ENCODE measurements around the gene SCMH1.

SCMH1 gene

DNA sequence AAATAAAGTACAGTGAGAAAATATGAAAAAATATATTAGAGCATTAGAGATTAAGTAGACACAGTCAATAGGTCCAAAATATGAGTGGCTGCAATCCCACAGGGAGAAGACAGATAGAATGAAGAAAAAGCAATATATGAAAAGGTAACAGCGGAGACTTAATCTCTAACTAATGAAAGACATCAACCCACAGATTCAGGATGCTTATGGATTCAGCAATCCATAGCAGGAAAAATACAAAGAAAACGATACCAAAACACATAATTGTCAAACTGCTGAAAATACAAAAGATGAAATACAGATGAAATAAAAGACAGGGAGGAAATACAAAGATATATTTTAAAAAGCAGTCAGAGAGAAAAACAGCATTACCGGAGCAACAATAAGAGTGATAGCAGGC is 163.9 kb downstream of the SCMH1 start:
- no peak for DNase-seq

DNA sequence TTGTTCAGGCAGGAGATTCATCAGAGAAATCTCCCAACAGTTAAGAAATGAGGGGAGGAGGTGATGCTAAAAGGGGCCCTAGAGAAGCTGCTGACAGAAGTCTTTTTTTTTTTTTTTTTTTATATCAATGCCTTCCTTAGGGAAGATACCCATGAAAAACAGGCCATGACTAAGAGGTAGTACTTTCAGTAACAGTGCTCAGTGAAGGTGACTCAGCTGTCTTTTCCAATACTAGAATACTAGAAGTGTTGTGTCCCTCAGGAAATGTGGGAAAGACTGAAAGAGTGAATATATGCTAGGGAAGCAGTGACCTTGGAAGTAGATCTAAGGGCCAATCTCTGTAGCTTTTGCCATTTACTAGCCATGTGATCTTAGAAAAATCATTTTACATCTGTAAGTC is 168.1 kb downstream of the SCMH1 start:
- no peak for DNase-seq

DNA sequence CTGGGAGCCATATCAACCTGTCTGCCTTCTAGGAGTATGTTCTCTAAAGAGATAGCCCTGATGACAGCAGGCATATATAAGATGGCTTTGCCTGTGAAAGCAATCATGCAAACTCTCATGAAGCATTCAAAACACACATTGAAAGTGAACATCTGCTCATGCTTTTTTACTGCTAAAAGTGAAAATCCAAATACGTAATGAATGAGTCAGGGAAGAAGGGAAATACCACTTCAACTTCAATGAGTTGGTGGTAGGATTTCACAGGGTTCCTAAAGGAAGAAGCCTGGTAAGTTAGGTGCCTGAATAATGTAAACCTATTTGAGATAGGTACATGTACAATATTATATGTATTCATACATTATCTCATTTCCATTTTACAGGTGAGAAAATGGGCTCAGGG is 170.1 kb downstream of the SCMH1 start:
- DNase-seq = no peak

DNA sequence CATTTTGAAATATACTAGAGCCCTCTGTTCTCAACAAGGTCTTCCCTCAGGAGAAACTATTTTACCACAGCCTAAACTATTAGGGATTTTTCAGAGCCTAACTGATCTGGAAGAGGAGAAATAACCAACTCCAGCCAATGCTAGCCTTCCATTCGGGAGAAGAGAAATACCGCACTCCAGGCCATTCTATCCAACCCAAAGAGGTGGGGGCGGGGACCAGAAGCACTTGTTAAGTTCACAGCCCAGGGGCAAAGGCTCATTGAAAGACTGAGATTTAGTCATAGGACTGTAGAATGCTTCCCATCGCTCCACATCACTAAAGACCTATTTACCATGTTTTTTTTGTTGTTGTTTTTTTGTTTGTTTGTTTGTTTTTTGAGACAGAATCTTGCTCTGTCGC is 185.2 kb downstream of the SCMH1 start:
- DNase-seq = no peak

DNA sequence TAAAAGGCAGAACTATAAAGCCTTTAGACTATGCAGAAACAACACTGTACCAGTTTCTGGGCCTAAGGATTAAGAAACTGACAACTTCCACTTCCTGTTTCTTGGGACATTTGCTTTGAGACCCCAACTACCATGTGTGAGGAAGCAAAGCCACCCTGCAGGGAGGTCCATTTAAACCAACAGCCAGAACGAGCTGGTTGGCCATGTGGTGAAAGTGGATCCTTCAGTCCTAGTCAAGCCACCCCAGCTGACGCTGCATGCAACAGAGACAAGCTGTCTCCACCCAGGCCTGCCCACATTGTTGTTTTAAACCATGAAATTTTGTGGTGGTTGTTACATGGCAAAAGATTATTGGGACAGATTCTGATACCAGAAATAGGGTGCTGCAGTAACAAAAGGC is 188.8 kb downstream of the SCMH1 start:
- no peak for DNase-seq

DNA sequence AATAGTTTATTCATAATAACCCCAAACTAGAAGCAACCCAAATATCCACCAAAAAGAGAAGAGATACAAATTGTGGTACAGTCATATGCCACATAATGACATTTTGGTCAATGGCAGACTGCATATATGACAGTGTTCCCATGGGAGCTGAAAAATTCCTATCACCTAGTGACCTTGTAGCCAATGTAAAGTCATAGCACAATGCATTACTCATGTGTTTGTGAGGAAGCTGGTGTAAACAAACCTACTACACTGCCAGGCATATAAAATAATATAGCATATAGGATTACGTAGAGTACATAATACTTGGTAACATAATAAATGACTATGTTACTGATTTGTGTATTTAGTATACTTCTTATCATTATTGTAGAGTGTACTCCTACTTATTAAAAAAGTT is 191.1 kb downstream of the SCMH1 start:
- no peak for DNase-seq

DNA sequence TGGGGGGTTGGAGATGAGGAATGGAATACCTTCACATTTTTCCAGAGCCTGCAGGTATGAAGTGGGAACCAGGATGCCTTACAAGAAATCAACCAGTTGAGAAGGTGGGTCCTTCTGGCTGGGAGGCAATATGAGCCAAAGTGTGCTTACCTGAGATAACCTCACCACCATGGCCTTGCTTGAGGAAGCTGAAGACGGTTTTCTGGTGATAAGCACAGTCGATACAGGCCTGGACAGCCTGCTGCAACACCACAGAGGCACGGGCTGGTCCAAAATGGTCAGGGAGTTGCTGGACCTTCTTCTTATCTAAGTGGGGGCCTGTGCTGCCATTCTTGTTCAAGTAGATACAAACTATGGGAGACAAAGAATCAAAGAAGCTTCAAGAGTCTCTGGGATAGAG is 193.6 kb downstream of the SCMH1 start:
- no peak for DNase-seq

DNA sequence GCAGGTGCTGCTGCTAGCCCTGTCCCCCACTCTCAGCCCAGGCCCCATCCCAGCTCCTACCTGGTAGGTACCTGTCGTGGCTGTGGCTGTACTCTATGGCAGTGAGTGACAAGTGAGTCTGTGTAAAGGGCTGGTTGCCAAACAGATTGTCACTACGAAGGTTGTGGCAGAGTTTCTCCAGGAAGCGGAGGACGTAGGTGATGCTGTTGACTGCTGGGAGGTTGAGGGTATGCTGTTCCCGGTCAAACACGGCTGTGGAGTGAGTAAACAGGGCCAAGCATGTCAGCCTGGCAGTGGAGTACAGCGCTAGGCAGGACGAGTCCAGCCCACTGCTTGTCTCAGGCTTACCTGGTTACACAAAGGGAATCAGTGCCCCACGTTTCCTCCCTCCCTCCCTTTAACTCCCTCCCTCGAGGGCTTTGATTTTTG is 195.7 kb downstream of the SCMH1 start:
- DNase-seq = no peak

DNA sequence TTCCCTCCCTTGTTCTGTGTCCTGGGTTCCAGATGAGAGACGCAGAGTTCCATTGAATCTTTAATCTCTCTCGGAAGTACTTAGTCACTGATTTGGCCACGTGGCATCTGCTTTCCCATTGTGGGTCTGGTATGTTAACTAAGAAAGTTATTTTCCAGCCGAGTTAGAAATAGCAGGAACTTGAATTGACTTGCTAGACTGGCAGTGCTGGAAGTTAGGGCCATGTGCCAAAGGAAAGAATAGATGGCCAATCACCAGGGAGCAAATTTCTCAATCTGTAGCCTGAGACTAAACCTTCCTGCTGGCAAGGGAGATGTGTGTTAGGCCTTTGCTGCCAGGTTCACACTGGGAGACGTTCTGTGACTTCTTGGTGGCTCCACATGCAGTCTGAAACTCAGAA is 196.4 kb downstream of the SCMH1 start:
- DNase-seq = no peak

DNA sequence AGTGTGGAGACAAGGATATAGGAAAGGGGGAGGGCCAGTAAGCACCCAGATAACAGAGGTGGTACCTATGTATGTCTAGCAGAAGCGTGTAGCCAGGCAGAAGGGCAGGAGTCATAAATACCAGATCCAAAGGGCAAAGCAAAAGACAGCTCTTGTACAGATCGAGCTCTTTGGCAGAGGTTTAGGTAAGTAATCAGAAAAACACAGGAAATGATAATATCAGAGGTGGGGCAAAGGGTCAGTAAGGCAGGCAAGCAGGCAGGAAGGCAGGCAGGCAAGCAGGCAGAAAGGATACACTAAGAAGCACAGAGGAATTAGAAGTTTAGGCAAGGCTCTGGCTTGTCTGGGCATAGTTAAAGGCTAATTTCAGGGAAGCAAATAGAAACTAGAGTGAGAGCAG is 197.9 kb downstream of the SCMH1 start:
- no peak for DNase-seq

DNA sequence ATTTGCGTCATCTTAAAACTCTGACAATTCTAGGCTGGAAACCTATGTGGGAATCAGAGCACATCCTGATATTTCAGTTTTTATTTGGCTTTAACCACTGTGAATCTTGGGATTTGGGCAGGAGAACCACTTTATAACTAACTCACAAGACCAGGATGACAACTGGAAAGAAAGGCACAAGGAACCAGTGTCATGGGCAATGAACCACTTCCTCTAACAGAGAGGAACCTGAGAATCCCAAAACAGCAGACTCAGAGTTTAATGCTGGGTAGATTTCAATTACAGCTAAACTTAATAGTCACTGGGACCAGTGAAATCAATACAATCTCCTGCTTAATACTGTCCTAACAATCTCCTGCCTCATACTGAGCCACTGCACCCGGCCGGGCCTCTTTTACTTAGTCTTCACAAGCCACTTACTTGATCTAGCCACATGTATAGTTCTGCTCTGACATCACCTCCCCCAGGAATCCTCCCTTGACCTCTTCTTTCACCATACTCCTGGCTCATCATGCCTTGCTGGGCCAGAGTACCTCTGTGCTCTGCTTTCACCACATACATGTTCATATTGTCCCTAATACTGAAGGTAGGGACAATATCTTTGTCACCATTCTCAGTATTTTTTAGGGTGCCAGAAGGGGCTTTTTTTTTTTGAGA is 200.4 kb downstream of the SCMH1 start:
- DNase-seq = no peak

DNA sequence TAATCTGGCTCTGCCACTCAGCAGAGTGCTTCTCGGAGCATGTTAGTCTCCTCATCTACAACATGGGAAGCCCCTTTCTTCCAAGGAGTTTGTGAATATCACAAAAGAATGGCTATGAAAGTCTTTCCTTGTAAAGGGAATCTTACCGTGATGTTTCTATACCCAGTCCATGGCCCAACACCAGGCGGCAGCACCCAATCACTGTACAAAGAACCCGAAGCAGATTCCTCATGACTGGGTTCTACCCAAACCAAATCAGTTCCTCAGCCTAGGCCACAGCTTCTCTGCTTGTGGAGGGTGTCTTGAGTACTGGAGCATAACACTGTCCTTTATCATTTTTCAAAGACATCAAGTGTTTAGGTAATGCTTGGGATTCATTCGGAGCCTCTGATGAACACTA is 204.0 kb downstream of the SCMH1 start:
- DNase-seq = no peak

DNA sequence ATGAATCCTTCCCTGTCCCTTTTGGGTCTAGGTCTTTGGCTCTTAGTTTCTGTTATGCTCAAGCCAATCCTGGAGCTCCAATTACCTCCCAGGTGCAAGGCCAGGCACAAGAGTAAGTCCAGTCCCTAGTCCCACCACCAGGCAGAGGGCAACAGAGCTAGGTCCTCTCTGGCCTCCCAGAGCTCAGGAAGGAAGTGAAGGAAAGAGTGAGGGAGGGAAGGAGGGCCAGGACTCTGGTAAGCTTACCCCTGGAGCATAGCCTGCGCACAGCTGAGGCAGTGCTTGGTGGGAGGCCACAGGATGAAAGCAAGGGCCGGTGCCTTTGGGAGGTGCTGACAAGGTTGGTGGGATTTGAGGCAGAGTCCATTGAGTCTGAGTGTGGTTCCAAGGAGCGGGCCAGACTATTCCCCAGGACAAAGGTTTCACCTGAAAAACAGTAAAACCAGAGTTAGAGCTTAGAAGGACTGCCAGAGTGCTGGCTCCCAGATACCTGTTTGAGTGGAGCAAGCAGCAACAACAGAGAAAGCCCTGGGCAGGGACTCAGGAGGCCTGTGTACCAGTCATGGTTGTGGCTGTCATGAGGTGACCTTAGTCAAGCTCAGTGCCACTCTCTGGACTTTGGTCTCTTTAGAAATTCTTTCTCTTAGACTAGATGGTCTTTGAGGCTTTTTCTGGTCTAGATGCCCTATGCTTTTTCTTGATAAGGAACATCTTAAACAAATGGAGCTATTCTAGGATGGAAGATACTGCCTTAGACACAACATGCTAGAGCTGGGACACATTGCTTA is 204.8 kb downstream of the SCMH1 start:
- DNase-seq = no peak

DNA sequence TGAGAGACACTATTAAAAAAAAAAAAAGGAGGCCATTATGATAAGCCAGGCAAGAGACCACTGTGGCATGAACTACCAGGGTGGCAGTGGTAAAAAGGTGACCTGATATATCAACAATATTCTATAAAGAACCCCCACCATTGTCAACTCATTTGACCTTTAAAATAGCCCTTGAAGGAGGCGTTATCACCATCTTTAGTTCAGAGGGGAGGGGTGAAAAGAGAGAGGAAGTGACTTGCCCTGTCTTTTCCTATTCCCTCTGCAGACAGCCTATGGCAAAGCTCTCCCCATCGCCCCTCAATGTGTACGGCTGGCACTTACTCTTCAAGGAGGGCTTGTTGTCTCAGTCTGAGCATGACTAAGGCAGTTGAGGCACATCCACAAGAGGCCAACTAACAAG is 208.8 kb downstream of the SCMH1 start:
- no peak for DNase-seq

DNA sequence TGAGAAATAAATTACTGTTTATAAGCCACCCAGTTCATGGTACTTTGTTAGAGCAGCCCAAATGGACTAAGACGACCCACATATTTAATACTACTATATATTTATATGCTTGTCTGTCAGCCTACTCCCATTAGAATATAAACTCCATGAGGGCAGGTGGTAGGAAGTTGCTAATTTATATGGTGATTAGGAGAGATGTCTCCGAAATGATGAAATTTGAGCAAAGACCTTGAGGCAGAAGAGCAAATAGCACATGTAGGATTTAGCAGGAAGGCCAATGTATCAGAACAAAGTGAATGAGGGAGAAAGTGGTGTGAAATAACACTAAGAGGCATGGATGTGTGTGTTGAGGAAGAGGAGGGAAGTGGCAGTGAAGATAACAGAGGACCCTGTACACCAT is 210.0 kb downstream of the SCMH1 start:
- DNase-seq = no peak

DNA sequence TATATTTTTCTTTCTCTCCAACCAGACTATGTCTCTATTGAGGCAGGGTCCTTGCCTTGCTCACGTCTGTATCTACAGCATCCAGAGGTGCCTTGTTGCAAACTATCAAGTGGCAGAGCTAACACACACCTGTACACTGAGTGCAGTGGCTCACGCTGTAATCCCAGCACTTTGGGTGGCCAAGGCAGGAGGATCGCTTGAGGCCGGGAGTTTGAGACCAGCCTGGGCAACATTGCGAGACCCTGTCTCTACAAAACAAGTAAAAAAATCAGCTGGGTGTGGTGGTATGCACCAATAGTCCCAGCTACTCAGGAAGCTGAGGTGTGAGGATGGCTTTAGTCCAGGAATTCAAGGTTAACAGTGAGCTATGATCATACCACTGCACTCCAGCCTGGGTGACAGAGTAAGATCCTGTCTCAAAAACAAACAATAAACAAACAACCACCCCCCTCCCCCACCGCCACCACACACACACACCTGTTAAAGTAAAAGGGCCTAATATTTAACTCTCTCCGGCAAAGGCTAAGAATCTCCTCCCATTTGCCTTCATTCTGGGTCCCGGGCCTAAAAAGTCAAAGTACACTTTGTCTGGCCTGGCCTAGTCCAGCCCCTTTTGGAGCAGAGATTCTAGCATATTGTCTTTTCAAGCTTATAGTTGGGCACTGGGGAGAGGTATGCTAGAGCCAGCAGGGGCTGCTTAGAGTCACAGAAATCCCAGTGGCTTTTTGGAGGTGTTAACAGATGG is 211.1 kb downstream of the SCMH1 start:
- no peak for DNase-seq

DNA sequence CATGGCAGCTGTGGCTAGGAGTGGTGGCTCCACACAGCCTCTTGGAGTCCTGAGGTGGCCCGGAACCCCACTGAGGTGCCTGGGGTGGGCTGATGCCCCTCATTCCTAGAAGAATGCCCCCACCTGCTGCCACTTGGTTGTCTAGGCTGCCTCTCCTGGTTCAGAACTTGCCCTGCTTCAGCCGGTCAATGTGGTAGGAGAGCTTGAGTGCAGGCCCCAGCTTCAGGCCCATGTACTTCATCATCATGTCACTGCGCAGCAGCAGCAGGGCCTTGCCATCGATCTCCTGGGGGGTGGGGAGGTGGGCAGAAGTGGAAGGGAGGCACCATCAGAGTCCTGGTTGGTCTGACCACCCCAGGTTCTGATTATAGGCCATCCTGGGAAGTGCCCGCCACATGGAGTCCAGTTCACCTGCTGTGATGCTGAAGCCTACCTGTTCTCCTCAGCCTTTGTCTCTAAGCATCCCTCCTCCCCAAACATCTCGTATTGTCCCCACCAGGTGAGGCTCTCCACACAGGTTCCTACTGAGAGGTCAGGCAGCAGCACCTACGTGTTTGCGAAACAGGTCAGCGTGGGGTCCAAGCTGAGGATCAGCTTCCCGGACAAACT is 214.0 kb downstream of the SCMH1 start:
- no peak for DNase-seq

DNA sequence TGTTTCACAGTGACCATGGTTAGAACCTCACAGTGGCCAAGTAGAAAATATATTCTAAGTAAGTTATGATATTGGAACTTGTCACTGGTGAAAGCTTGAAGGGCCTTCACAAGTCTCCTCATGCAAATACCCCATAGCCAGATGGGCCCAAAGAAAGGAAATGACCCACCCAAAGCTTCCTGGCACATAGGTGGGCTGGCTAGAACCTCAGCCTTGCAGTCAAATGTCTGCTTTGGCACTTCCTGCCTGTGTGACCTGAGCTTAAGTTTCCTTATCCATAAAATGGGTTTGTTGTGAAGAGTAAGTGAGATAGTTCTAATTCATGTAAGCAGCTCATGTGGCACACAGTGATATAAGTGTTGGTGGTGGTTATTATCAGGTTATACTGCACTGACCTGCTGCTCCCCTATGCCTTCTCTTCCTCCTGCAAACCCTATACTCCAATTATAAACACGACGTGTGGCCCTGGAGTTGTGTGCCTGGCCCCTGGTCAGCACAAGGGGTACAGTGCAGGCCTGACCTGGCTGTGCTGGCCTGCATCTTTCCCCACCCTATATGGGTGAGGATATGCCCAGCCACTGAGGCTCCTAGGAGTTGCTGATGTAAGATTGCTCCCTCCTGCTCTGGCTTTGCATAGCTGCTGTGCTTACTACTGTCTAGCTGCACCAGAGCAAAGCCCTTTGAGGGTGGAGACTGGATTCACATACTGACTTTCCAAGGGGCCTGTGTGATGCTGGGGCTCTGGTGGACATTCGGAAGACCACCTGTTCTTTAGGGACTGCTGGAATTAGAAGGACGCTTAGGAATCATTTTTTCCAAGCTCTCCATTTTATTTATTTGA is 215.9 kb downstream of the SCMH1 start:
- no peak for DNase-seq

DNA sequence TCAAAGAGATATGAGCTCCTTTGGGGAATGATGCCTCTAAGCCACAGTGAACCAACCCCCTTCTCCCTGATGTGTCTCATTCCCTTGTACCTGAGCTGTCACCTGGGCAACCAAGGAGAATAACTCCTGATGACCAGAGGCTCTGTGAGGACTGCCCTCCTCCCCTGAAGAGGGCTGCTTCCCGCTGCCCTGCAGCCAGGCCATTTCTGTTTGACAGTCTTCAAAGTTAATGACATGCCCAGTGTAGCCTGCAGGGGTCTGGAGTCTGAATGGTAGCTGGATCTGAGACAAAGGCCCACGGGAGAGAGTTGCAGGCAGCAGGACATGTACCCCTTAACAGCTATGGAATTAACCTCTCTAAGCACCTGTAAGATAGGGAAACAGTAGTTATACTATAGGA is 217.2 kb downstream of the SCMH1 start:
- no peak for DNase-seq

DNA sequence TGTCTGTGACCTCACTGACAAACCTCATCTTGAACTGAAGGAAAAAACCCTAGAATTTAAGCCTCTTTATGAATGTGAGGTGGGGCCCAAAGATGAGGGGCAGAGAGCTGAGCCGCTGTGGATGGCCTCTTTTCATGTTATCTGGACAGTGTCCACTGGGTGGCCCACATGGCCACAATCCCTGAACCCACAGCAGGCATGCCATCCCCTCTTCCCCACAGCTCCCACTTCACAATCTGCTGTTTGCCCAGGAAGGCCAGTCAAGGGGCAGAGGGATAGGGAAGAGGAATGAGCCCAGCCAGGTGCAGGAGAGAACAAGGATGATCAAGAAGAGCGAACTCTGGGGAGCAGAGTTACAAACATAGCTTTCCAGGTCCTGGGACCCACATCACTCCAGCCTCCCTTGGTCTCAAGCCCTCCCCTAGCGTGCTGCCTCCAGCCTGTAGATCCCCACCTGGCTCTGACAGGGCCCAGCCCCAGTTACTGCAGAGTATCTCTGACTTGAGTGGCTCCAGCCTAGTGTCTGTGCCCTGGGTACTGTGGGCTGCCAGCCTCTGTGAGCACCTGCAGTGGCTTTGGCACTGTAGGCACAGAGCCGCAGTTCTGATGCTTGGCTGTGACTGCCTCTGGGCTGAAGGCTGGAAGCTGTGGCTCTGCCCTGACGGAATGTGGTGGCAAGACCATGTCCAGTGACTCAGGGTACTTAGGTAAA is 218.7 kb downstream of the SCMH1 start:
- no peak for DNase-seq

DNA sequence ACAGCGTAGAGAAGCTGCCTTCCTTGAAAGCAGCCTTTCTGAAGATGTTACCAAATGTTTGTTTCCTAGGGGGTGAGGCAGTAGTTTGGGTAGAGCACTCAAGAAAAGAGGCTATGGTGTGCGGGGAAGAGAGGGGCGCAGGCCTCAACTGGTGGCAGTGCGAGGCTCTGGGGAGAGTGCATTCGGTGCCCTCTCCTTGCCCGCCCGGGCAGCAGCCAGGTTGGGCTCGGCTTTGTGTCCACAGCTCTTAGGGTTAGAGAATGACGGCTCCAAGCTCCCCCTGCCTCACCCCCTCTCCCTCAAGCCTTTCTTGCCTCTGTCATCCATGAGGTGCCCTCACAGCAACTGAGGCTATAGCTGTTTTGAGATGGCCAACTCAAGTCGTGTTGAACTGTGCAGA is 219.7 kb downstream of the SCMH1 start:
- no peak for DNase-seq
